ENCODE results near the gene CCDC122. TPM values are rescaled to one million over a fixed set of nuclear protein-coding genes. Genes with fewer than 3 reads are reported as not detected.

The CCDC122 gene
- total RNA-seq, 1 experiment from 2014 or later, result 10.5 TPM

DNA sequence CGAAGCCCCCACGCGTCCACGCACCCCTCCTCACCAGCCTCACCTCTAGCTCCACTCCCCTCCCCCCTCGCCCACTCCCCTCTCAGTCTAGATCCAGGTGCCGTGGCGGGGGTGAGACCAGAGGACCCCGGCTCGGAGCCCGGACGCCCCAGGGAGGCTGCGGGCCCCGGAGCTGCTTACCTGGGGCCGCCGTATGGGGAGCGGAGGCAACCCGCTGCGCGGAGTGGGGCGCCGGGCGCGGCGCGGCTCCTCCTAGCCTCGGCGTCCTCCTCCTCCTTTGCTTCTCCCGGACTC, 93.1 kb downstream of the CCDC122 start:
- Mint-ChIP-seq H3K4me3 (peak overlapping the region; percentile 85), H3K9me3 (no peaks in the 10 kb centered on the region), H3K27ac (no peak overlapping the region), H3K27me3 (ENCODE audit: low read depth) (peaks cover 76% of the 10 kb centered on the region), H3K4me1 (peaks cover 19% of the 10 kb centered on the region), H3K36me3 (no peaks in the 10 kb centered on the region)
- no peak for ATAC-seq
- POLR2A ChIA-PET, result interaction anchor here (0.7 kb wide), 1 partner anchor 210 kb away, joined by 3 read pairs; no protein-coding TSS in a partner anchor
- CTCF ChIA-PET, result interaction anchor here (1.1 to 2.8 kb wide), 3 partner anchors 19 to 483 kb away, joined by 3 to 17 read pairs (median 4); no protein-coding TSS in a partner anchor
- DNase-seq (ENCODE audit: low spot score), result no peak
- no peak for TF ChIP-seq ZNF425 (CRISPR knock-in tag; conservative IDR thresholded peaks at IDR 0.05)
- TF ChIP-seq USF1 (CRISPR knock-in tag; IDR thresholded peaks at IDR 0.05), result no peak

Other genes with a start within 250 kb of the CCDC122 start
- gene ENOX1, start 92.8 kb downstream of the CCDC122 start, total RNA-seq (2021), result 0.09 to 0.26 TPM (median 0.16 TPM) in 3 replicates
- gene LACC1, start 164 bp upstream of the CCDC122 start, total RNA-seq (2021), result 5.5 to 6.1 TPM (median 5.6 TPM) in 3 replicates

All from WTC11 (cell line).